K562 (cell line): ENCODE results near the gene WFDC8. TPM values are rescaled to one million over a fixed set of nuclear protein-coding genes. Genes with fewer than 3 reads are reported as not detected.

Source experiments
- KLF13 ChIP-seq: fragments of 450-650 bp; IDR thresholded peaks from 2 replicates; pipeline ENCODE4 v1.6.1; 2016; ENCODE audit warnings: missing genetic modification characterization, low read depth, mild to moderate bottlenecking, missing compliant biosample characterization, moderate library complexity, borderline replicate concordance
- PHB2 ChIP-seq: fragments of 450-650 bp; IDR thresholded peaks from 2 replicates; pipeline ENCODE4 v1.6.1; 2017; ENCODE audit warnings: low read depth
- polyA plus RNA-seq, 8 experiments: library from polyadenylated mRNA; depleted of rRNA in 4 of 8; stranded (reverse) in 5 of 8; unstranded in 3 of 8; fragments of >200 nt; fragmentation: Nextera tagmentation in 2 of 8; fragmentation: Illumina TruSeq in 1 of 8; extraction: Ambion mirVana in 2 of 8; extraction: Trizol in 1 of 8; gene quantifications; 2 replicates each; pipeline versions ENCODE4 v1.2.1 to v1.2.3, GENCODE V29; 2011 to 2014; ENCODE audit warnings: inconsistent platforms in 1 of 8, missing spikeins in 1 of 8
- total RNA-seq, 7 experiments: library from RNA; depleted of rRNA in 6 of 7; stranded (reverse); fragments of >200 nt in 6 of 7; fragmentation: Illumina TruSeq in 2 of 7; extraction: Trizol in 2 of 7; gene quantifications; 2 replicates each; pipeline versions ENCODE4 v1.2.1 to v1.2.3, GENCODE V29; 2011 to 2021; ENCODE audit warnings: low replicate concordance in 1 of 7
- TF ChIP-seq, protein P1 (sequence below), 2 experiments: fragments of 450-650 bp; IDR thresholded peaks; 2 replicates each; pipeline ENCODE4 v1.6.1; 2016; ENCODE audit warnings: mild to moderate bottlenecking in 2 of 2, borderline replicate concordance in 1 of 2, low read depth in 1 of 2, moderate library complexity in 1 of 2
- TF ChIP-seq, protein P2 (sequence below): fragments of 450-650 bp; formaldehyde crosslinking; IDR thresholded peaks from 2 replicates; pipeline ENCODE4 v1.4.0; 2022; ENCODE audit warnings: missing genetic modification characterization

Gene WFDC8
- total and polyA plus RNA-seq, 9 of the 15 experiments (the other 6 are each of a cell fraction or from before 2014, with no cell fraction given), result not detected

DNA sequence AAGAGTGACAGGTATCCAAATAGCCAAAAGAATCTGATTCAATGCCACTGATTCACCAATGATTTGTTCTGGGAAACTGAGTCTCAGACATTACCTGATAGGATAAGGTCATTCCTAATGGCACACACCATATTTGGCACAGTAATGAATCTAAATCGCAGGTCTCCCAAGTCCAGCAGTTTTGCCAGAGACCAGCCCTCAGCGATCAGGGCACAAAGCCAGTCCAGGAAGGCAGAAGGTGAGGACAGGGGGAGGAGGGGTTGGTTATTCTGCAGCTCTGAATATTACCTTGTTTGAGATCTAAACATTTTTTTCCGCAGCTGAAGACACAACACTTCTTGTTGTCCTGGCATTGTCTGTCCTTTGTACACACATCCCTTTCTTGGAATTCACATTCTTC, 33.7 kb downstream of the WFDC8 start (continued):
- TF ChIP-seq PHB2 (no peak), KLF13 (tag) (no peak)
- TF ChIP-seq, protein P1, sequence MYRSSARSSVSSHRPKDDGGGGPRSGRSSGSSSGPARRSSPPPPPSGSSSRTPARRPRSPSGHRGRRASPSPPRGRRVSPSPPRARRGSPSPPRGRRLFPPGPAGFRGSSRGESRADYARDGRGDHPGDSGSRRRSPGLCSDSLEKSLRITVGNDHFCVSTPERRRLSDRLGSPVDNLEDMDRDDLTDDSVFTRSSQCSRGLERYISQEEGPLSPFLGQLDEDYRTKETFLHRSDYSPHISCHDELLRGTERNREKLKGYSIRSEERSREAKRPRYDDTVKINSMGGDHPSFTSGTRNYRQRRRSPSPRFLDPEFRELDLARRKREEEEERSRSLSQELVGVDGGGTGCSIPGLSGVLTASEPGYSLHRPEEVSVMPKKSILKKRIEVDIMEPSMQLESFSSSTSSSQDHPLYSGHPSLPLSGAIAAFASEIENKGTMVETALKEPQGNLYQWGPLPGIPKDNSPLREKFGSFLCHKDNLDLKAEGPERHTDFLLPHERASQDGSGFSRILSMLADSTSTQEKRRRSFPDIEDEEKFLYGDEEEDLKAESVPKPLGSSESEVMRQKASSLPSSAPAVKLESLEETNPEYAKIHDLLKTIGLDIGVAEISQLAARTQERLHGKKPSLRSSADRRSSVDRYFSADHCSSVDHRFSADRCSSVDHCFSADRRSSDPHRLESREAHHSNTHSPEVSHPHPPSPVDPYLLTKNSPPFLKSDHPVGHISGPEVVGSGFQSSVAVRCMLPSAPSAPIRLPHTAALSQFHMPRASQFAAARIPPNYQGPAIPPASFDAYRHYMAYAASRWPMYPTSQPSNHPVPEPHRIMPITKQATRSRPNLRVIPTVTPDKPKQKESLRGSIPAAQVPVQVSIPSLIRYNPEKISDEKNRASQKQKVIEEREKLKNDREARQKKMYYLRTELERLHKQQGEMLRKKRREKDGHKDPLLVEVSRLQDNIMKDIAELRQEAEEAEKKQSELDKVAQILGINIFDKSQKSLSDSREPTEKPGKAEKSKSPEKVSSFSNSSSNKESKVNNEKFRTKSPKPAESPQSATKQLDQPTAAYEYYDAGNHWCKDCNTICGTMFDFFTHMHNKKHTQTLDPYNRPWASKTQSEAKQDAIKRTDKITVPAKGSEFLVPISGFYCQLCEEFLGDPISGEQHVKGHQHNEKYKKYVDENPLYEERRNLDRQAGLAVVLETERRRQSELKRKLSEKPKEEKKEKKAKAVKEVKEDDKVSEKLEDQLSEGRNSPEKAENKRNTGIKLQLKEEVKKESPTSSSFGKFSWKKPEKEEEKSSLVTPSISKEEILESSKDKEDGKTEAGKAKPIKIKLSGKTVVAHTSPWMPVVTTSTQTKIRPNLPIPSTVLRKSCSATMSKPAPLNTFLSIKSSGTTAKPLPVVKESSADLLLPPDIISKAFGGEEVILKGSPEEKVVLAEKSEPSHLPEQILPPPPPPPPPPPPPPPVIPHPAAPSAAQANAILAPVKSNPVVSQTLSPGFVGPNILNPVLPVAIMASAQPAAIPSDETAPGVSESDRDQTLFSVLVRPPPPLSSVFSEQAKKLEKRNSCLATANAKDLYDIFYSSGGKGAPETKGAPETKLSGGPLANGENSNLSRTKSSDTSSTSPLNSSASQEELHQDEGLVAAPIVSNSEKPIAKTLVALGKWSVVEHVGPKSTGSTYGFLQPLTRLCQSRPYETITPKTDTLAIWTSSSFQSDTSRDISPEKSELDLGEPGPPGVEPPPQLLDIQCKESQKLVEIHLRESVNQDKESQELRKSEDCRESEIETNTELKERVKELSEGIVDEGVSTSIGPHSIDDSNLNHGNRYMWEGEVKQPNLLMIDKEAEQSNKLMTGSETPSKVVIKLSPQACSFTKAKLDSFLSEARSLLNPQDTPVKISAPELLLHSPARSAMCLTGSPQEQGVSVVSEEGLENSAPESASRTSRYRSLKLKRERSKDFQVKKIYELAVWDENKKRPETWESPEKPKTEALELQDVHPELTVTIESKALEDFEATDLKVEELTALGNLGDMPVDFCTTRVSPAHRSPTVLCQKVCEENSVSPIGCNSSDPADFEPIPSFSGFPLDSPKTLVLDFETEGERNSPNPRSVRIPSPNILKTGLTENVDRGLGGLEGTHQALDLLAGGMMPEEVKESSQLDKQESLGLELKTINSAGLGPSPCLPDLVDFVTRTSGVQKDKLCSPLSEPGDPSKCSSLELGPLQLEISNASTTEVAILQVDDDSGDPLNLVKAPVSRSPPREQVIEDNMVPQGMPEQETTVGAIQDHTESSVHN (IDR thresholded peaks at IDR 0.05; ENCODE audit: borderline replicate concordance in 1 of 2, low read depth in 1 of 2), result no peak
- TF ChIP-seq, protein P2, sequence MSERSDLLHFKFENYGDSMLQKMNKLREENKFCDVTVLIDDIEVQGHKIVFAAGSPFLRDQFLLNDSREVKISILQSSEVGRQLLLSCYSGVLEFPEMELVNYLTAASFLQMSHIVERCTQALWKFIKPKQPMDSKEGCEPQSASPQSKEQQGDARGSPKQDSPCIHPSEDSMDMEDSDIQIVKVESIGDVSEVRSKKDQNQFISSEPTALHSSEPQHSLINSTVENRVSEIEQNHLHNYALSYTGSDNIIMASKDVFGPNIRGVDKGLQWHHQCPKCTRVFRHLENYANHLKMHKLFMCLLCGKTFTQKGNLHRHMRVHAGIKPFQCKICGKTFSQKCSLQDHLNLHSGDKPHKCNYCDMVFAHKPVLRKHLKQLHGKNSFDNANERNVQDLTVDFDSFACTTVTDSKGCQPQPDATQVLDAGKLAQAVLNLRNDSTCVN (CRISPR knock-in tag), result no peak
